K562 (cell line): ENCODE results near the gene DRC3. TPM values are rescaled to one million over a fixed set of nuclear protein-coding genes. Genes with fewer than 3 reads are reported as not detected.

Experiments
- ATAC-seq: fragments of 200-7000 bp; cut with Tn5 transposase; 3 replicates; pipeline ENCODE4 v1.9.1; 2020; ENCODE audit warnings: moderate library complexity
- BruUV-seq: library from RNA; stranded (reverse); fragments of 400-500 nt; replicated peaks from 2 replicates; lab custom pipeline; 2021; lab: Mats Ljungman, UMichigan
- CTCF ChIA-PET: fragments of 300-600 bp; formaldehyde crosslinking; extraction: SDS; loops from one replicate; lab custom pipeline; 2021; ENCODE audit warnings: low intra/inter-chr PET ratio; lab: Yijun Ruan, JAX
- POLR2A ChIA-PET: fragments of 300-600, 350-650 bp; sonication (Branson Sonifier 250); formaldehyde crosslinking; extraction: SDS; loops from one replicate; lab custom pipeline; 2021; ENCODE audit warnings: antibody characterized with exemption, inconsistent platforms; lab: Yijun Ruan, JAX
- DNase-seq, 4 experiments: peaks; one replicate each; pipeline versions ENCODE4 v3.0.0 to v3.0.0-alpha.2; 2011 to 2018; ENCODE audit warnings: low spot score in 3 of 4, mixed read lengths in 3 of 4; ENCODE audit errors: extremely low read depth in 1 of 4
- FAIRE-seq: peaks from 2 replicates; lab custom pipeline; 2011; peaks lifted over from hg19 to GRCh38; lab: Jason Lieb, UNC
- H2AFZ ChIP-seq: 2 replicates; pipeline ENCODE4 v1.6.0; 2011; ENCODE audit warnings: low read depth, low read length, control low read depth, inconsistent platforms
- H3K27ac ChIP-seq: fragments of 200-600 bp; 3 replicates; pipeline ENCODE4 v1.8.0; 2011; ENCODE audit warnings: low read depth, mild to moderate bottlenecking, control low read depth, inconsistent platforms, low read length, moderate library complexity, mixed read lengths; ENCODE audit errors: extremely low read depth
- H3K27me3 ChIP-seq, 2 experiments: fragments of 300-600 bp in 1 of 2; 2 replicates in 1 of 2; 3 replicates in 1 of 2; pipeline versions ENCODE4 v1.6.0 to v1.8.0; 2011; ENCODE audit warnings: inconsistent platforms in 2 of 2, low read length in 2 of 2, mild to moderate bottlenecking in 1 of 2, mixed read lengths in 1 of 2, moderate library complexity in 1 of 2; ENCODE audit not compliant: control insufficient read depth in 2 of 2, insufficient read depth in 2 of 2
- H3K36me3 ChIP-seq: fragments of 300-600 bp; 3 replicates; pipeline ENCODE4 v1.8.0; 2011; ENCODE audit warnings: mild to moderate bottlenecking, low read length, inconsistent platforms; ENCODE audit not compliant: control insufficient read depth, insufficient read depth
- H3K4me1 ChIP-seq, 2 experiments: fragments of 200-600 bp in 1 of 2; replicated peaks in 1 of 2; 2 replicates in 1 of 2; 3 replicates in 1 of 2; pipeline versions ENCODE4 v1.5.1 to v1.8.0; 2011; ENCODE audit warnings: inconsistent platforms in 2 of 2, low read length in 2 of 2, mild to moderate bottlenecking in 1 of 2, mixed read lengths in 1 of 2, moderate library complexity in 1 of 2; ENCODE audit not compliant: control insufficient read depth in 2 of 2, insufficient read depth in 2 of 2
- H3K4me2 ChIP-seq: 2 replicates; pipeline ENCODE4 v1.6.1; 2011; ENCODE audit warnings: low read length, control low read depth, inconsistent platforms, mixed read lengths; ENCODE audit not compliant: insufficient read depth
- H3K4me3 ChIP-seq: fragments of 200-600 bp; sonication (generic), shearing (Covaris generic); 2 replicates; pipeline ENCODE4 v1.5.1; 2016; ENCODE audit warnings: control low read depth, inconsistent platforms
- H3K79me2 ChIP-seq: fragments of 200-600 bp; 3 replicates; pipeline ENCODE4 v1.8.0; 2011; ENCODE audit warnings: low read length, inconsistent platforms; ENCODE audit not compliant: control insufficient read depth, insufficient read depth
- H3K9ac ChIP-seq, 2 experiments: 2 replicates each; pipeline versions ENCODE4 v1.6.0 to v1.6.1; 2011; ENCODE audit warnings: low read depth in 2 of 2, low read length in 2 of 2, control low read depth in 1 of 2, inconsistent platforms in 1 of 2, mild to moderate bottlenecking in 1 of 2, mixed read lengths in 1 of 2; ENCODE audit not compliant: insufficient read depth in 1 of 2
- H3K9me1 ChIP-seq: one replicate; pipeline ENCODE4 v1.6.0; 2011; ENCODE audit warnings: inconsistent platforms, mild to moderate bottlenecking, low read length, moderate library complexity; ENCODE audit not compliant: control insufficient read depth, insufficient read depth
- H3K9me3 ChIP-seq: replicated peaks from 2 replicates; pipeline ENCODE4 v1.5.1; 2011; ENCODE audit warnings: low read depth, low read length, inconsistent platforms; ENCODE audit not compliant: control insufficient read depth, insufficient read depth
- H4K20me1 ChIP-seq: replicated peaks from 2 replicates; pipeline ENCODE4 v1.6.1; 2011; ENCODE audit warnings: low read length, inconsistent platforms, mixed read lengths; ENCODE audit not compliant: control insufficient read depth, insufficient read depth
- CBX1 ChIP-seq: sonication (generic); IDR thresholded peaks from 2 replicates; pipeline ENCODE4 v1.6.1; 2016; ENCODE audit warnings: antibody characterized with exemption, low read depth, mild to moderate bottlenecking
- E2F3 ChIP-seq: fragments of 250-450 bp; sonication (Bioruptor Pico); IDR thresholded peaks from 2 replicates; pipeline ENCODE4 v1.4.0; 2020; ENCODE audit warnings: mild to moderate bottlenecking
- GABPB1 ChIP-seq: sonication (generic); formaldehyde crosslinking; IDR thresholded peaks from 2 replicates; pipeline ENCODE4 v1.8.0; 2022; ENCODE audit warnings: mild to moderate bottlenecking, missing genetic modification reagents
- ILF3 ChIP-seq: fragments of 450-650 bp; IDR thresholded peaks from 2 replicates; pipeline ENCODE4 v1.6.1; 2018; ENCODE audit warnings: antibody characterized with exemption, mild to moderate bottlenecking, moderate library complexity, borderline replicate concordance
- MEIS2 ChIP-seq: fragments of 450-650 bp; IDR thresholded peaks from 2 replicates; pipeline ENCODE4 v1.6.1; 2014; ENCODE audit warnings: mild to moderate bottlenecking; ENCODE audit not compliant: partially characterized antibody
- MTA2 ChIP-seq: fragments of 450-650 bp; IDR thresholded peaks from 2 replicates; pipeline ENCODE4 v1.6.1; 2016; ENCODE audit warnings: low read depth
- RFX7 ChIP-seq: fragments of 250-450 bp; sonication (Bioruptor Pico); IDR thresholded peaks from 2 replicates; pipeline ENCODE4 v1.5.1; 2021; ENCODE audit warnings: mild to moderate bottlenecking
- SAFB2 ChIP-seq: fragments of 200-400 bp; formaldehyde crosslinking; IDR thresholded peaks from 2 replicates; pipeline ENCODE4 v1.6.1; 2018; ENCODE audit warnings: borderline replicate concordance, low read length, low read depth, moderate library complexity; ENCODE audit not compliant: severe bottlenecking
- SMARCA5 ChIP-seq: fragments of 450-650 bp; IDR thresholded peaks from 2 replicates; pipeline ENCODE4 v1.6.1; 2016
- TEAD1 ChIP-seq, 2 experiments: fragments of 450-650 bp in 1 of 2; sonication (generic) in 1 of 2; formaldehyde crosslinking; IDR thresholded peaks; 2 replicates each; pipeline versions ENCODE4 v1.4.0 to v1.8.0; 2020 to 2022; ENCODE audit warnings: mild to moderate bottlenecking in 2 of 2, missing genetic modification reagents in 1 of 2
- ZKSCAN3 ChIP-seq: fragments of 250-450 bp; sonication (Bioruptor Pico); IDR thresholded peaks from 2 replicates; pipeline ENCODE4 v1.4.0; 2020
- ZNF140 ChIP-seq: fragments of 250-450 bp; sonication (Bioruptor Pico); IDR thresholded peaks from 2 replicates; pipeline ENCODE4 v1.8.0; 2021; ENCODE audit warnings: moderate library complexity, mild to moderate bottlenecking, inconsistent platforms
- ZNF263 ChIP-seq: sonication (generic); formaldehyde crosslinking; IDR thresholded peaks from 2 replicates; pipeline ENCODE4 v1.8.0; 2022; ENCODE audit warnings: mild to moderate bottlenecking, missing genetic modification reagents, borderline replicate concordance
- WGBS: fragments of 100-300 bp; shearing (Covaris generic); methylation state at CpG from one replicate; pipeline ENCODE4 v1.1.6; 2016; ENCODE audit warnings: low coverage, mixed read lengths; ENCODE audit not compliant: insufficient coverage; ENCODE audit errors: missing lambda C conversion rate; 5-methylcytosine and 5-hydroxymethylcytosine counted together
- in situ Hi-C: fragments of 300-500 bp; cut with MboI; formaldehyde crosslinking; loops from 4 replicates; pipeline ENCODE4 v1.15.0; 2018; ENCODE audit warnings: inconsistent platforms, mixed read lengths
- intact Hi-C: fragments of 100-400 bp; cut with micrococcal nuclease; formaldehyde crosslinking; loops from 2 replicates; pipeline ENCODE4 v1.14.2; 2022
- polyA plus RNA-seq, 8 experiments: library from polyadenylated mRNA; depleted of rRNA in 4 of 8; stranded (reverse) in 5 of 8; unstranded in 3 of 8; fragments of >200 nt; fragmentation: Nextera tagmentation in 2 of 8; fragmentation: Illumina TruSeq in 1 of 8; extraction: Ambion mirVana in 2 of 8; extraction: Trizol in 1 of 8; gene quantifications; 2 replicates each; pipeline versions ENCODE4 v1.2.1 to v1.2.3, GENCODE V29; 2011 to 2014; ENCODE audit warnings: inconsistent platforms in 1 of 8, missing spikeins in 1 of 8
- total RNA-seq, 7 experiments: library from RNA; depleted of rRNA in 6 of 7; stranded (reverse); fragments of >200 nt in 6 of 7; fragmentation: Illumina TruSeq in 2 of 7; extraction: Trizol in 2 of 7; gene quantifications; 2 replicates each; pipeline versions ENCODE4 v1.2.1 to v1.2.3, GENCODE V29; 2011 to 2021; ENCODE audit warnings: low replicate concordance in 1 of 7
- TF ChIP-seq, protein P1 (sequence below): fragments of 250-450 bp; sonication (Bioruptor Pico); IDR thresholded peaks from 2 replicates; pipeline ENCODE4 v1.8.0; 2022; ENCODE audit warnings: inconsistent platforms, mild to moderate bottlenecking, moderate library complexity, borderline replicate concordance
- TF ChIP-seq, protein P2 (sequence below), 2 experiments: IDR thresholded peaks; 2 replicates each; pipeline ENCODE4 v1.6.1; 2011; ENCODE audit warnings: borderline replicate concordance in 1 of 2, control low read depth in 1 of 2, low read depth in 1 of 2, low read length in 1 of 2, mild to moderate bottlenecking in 1 of 2, mixed read lengths in 1 of 2, moderate library complexity in 1 of 2; ENCODE audit not compliant: insufficient read depth in 1 of 2, insufficient read length in 1 of 2, poor library complexity in 1 of 2, severe bottlenecking in 1 of 2; ENCODE audit errors: extremely low read depth in 1 of 2
- TF ChIP-seq, protein P3 (sequence below): fragments of 450-650 bp; formaldehyde crosslinking; IDR thresholded peaks from 2 replicates; pipeline ENCODE4 v1.4.0; 2020; ENCODE audit warnings: mild to moderate bottlenecking, mixed read lengths

Gene DRC3
- total and polyA plus RNA-seq, 9 of the 15 experiments (the other 6 are each of a cell fraction or from before 2014, with no cell fraction given) = 0.10 to 0.84 (median 0.30) TPM; not detected in 3

DNA sequence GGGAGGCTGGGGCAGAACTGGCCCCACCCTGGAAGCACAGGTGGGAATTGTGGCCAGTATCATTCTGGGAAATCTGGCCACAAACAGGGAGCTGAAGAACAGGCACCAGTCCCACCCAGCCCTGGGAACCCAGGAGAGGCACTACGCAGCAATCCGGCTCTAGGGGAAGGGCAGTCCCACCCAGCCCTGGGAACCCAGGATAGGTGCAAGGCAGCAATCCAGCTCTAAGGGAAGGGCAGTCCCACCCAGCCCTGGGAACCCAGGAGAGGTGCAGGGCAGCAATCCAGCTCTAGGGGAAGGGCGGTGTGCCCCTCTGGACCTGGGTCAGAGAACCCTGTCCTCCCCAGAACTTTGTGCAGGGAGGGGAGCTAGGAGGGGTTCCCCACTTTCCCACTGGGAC lies 7.1 kb downstream of the DRC3 start:
- no peaks in the 10 kb centered on the region for H3K27me3 ChIP-seq
- in situ Hi-C loops = no loop called here
- no peak overlapping the region for H3K4me2 ChIP-seq
- H3K36me3 ChIP-seq = no peaks in the 10 kb centered on the region
- WGBS = no CpG with 5 or more reads among the region's 3 CpGs
- ATAC-seq (no peak), DNase-seq (no peak), FAIRE-seq (no peak)
- no peak overlapping the region for H2AFZ ChIP-seq
- H3K9me3 ChIP-seq = no peaks in the 10 kb centered on the region
- peaks cover 0 to 4% of the 10 kb centered on the region in 2 experiments; a peak in 3 of 5 replicates for H3K4me1 ChIP-seq
- BruUV-seq = no TSS peak
- H3K27ac ChIP-seq = no peak overlapping the region
- POLR2A ChIA-PET = no interaction called here
- H4K20me1 ChIP-seq = no peaks in the 10 kb centered on the region
- H3K9ac ChIP-seq = no peak overlapping the region
- no peaks in the 10 kb centered on the region for H3K9me1 ChIP-seq
- no peaks in the 10 kb centered on the region for H3K79me2 ChIP-seq
- TF ChIP-seq, protein P1, sequence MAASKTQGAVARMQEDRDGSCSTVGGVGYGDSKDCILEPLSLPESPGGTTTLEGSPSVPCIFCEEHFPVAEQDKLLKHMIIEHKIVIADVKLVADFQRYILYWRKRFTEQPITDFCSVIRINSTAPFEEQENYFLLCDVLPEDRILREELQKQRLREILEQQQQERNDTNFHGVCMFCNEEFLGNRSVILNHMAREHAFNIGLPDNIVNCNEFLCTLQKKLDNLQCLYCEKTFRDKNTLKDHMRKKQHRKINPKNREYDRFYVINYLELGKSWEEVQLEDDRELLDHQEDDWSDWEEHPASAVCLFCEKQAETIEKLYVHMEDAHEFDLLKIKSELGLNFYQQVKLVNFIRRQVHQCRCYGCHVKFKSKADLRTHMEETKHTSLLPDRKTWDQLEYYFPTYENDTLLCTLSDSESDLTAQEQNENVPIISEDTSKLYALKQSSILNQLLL (CRISPR knock-in tag) = no peak
- TF ChIP-seq SMARCA5 (no peak), CBX1 (no peak), RFX7 (CRISPR knock-in tag) (no peak), ZNF263 (CRISPR knock-in tag) (no peak), GABPB1 (CRISPR knock-in tag) (no peak), MTA2 (no peak), ILF3 (no peak), ZKSCAN3 (CRISPR knock-in tag) (no peak), MEIS2 (no peak), TEAD1 (CRISPR knock-in tag; IDR thresholded peaks at IDR 0.05) (no peak), E2F3 (CRISPR knock-in tag) (no peak), SAFB2 (no peak), ZNF140 (no peak)
- TF ChIP-seq, protein P2, sequence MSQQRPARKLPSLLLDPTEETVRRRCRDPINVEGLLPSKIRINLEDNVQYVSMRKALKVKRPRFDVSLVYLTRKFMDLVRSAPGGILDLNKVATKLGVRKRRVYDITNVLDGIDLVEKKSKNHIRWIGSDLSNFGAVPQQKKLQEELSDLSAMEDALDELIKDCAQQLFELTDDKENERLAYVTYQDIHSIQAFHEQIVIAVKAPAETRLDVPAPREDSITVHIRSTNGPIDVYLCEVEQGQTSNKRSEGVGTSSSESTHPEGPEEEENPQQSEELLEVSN (IDR thresholded peaks at IDR 0.05; ENCODE audit: borderline replicate concordance in 1 of 2, extremely low read depth in 1 of 2, insufficient read depth in 1 of 2, insufficient read length in 1 of 2, low read depth in 1 of 2, low read length in 1 of 2, poor library complexity in 1 of 2, severe bottlenecking in 1 of 2) = no peak
- TF ChIP-seq, protein P3, sequence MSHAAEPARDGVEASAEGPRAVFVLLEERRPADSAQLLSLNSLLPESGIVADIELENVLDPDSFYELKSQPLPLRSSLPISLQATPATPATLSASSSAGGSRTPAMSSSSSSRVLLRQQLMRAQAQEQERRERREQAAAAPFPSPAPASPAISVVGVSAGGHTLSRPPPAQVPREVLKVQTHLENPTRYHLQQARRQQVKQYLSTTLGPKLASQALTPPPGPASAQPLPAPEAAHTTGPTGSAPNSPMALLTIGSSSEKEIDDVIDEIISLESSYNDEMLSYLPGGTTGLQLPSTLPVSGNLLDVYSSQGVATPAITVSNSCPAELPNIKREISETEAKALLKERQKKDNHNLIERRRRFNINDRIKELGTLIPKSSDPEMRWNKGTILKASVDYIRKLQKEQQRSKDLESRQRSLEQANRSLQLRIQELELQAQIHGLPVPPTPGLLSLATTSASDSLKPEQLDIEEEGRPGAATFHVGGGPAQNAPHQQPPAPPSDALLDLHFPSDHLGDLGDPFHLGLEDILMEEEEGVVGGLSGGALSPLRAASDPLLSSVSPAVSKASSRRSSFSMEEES = no peak
- intact Hi-C loops = no loop called here
- H3K4me3 ChIP-seq = no peak overlapping the region
- CTCF ChIA-PET = no interaction called here
